PC-9 (cell line): ENCODE measurements around the gene CABP5.

Experiments
- EZH2 ChIP-seq: fragments of 200-600 bp; sonication (generic); IDR thresholded peaks from 2 replicates; pipeline ENCODE4 v1.8.0; 2017; ENCODE audit warnings: antibody characterized with exemption, low read depth
- TF ChIP-seq, protein P1 (sequence below): fragments of 200-600 bp; sonication (generic); conservative IDR thresholded peaks from 2 replicates; pipeline ENCODE4 v1.6.1; 2017; ENCODE audit warnings: mixed run types, antibody characterized with exemption, mild to moderate bottlenecking, moderate library complexity

DNA sequence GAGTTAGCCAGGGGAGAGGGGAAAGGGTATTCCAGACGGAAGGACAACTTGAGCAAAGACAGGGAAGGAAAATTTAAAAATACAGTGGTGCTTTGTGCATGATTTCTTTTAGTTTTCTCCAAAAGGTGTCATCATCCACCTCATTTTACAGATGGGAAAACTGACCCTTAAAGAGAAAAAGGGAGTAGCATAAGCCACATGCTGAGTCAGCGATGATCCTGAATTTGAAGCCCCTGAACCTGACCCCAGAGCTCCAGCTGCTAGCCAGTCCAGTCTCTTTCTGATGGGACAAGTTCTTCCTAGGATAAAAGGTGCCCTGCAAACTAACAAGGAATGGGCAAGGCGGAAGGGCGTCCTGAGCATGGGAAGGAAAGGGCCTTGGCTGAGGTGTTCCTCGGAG is 10.3 kb downstream of the CABP5 start:
- TF ChIP-seq, protein P1, sequence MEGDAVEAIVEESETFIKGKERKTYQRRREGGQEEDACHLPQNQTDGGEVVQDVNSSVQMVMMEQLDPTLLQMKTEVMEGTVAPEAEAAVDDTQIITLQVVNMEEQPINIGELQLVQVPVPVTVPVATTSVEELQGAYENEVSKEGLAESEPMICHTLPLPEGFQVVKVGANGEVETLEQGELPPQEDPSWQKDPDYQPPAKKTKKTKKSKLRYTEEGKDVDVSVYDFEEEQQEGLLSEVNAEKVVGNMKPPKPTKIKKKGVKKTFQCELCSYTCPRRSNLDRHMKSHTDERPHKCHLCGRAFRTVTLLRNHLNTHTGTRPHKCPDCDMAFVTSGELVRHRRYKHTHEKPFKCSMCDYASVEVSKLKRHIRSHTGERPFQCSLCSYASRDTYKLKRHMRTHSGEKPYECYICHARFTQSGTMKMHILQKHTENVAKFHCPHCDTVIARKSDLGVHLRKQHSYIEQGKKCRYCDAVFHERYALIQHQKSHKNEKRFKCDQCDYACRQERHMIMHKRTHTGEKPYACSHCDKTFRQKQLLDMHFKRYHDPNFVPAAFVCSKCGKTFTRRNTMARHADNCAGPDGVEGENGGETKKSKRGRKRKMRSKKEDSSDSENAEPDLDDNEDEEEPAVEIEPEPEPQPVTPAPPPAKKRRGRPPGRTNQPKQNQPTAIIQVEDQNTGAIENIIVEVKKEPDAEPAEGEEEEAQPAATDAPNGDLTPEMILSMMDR: no peak
- no peak for TF ChIP-seq EZH2
